HepG2 (cell line): ENCODE measurements around the gene CLDN14. TPM values are rescaled to one million over a fixed set of nuclear protein-coding genes. Genes with fewer than 3 reads are reported as not detected.

Experiments used
- ATAC-seq: fragments of 200-7000 bp; cut with Tn5 transposase; 3 replicates; pipeline ENCODE4 v1.9.1; 2020; ENCODE audit warnings: mild to moderate bottlenecking, moderate library complexity
- BruUV-seq: library from RNA; stranded (reverse); fragments of 400-500 nt; replicated peaks from 2 replicates; lab custom pipeline; 2021; lab: Mats Ljungman, UMichigan
- CTCF ChIA-PET: fragments of 300-600 bp; formaldehyde crosslinking; extraction: SDS; loops from one replicate; lab custom pipeline; 2021; ENCODE audit warnings: low total read pairs, inconsistent platforms, low intra/inter-chr PET ratio; lab: Yijun Ruan, JAX
- POLR2A ChIA-PET: fragments of 350-600 bp; sonication (Branson Sonifier 250); formaldehyde crosslinking; loops from one replicate; lab custom pipeline; 2020; ENCODE audit warnings: antibody characterized with exemption, inconsistent platforms; lab: Yijun Ruan, JAX
- DNase-seq: peaks from one replicate; pipeline ENCODE4 v3.0.0-alpha.2; 2015; ENCODE audit warnings: low spot score
- FAIRE-seq: peaks from 3 replicates; lab custom pipeline; 2011; peaks lifted over from hg19 to GRCh38; lab: Jason Lieb, UNC
- H2AFZ ChIP-seq: one replicate; pipeline ENCODE4 v1.6.1; 2011; ENCODE audit warnings: low read length, inconsistent platforms
- H3K27ac ChIP-seq: fragments of 300-600 bp; 3 replicates; pipeline ENCODE4 v1.8.0; 2011; ENCODE audit warnings: mixed run types, mild to moderate bottlenecking, mixed read lengths, low read length, inconsistent platforms; ENCODE audit not compliant: insufficient read depth; ENCODE audit errors: extremely low read length
- H3K27me3 ChIP-seq, 2 experiments: fragments of 200-600 bp in 1 of 2; 2 replicates in 1 of 2; 3 replicates in 1 of 2; pipeline versions ENCODE4 v1.6.0 to v1.8.0; 2011; ENCODE audit warnings: low read length in 2 of 2, mild to moderate bottlenecking in 2 of 2, moderate library complexity in 2 of 2, inconsistent platforms in 1 of 2; ENCODE audit not compliant: insufficient read depth in 2 of 2, control insufficient read depth in 1 of 2
- H3K36me3 ChIP-seq, 2 experiments: fragments of 200-600 bp in 1 of 2; replicated peaks in 1 of 2; 2 replicates in 1 of 2; 3 replicates in 1 of 2; pipeline versions ENCODE4 v1.5.1 to v1.8.0; 2011; ENCODE audit warnings: low read length in 2 of 2, inconsistent platforms in 1 of 2; ENCODE audit not compliant: insufficient read depth in 2 of 2, control insufficient read depth in 1 of 2
- H3K4me1 ChIP-seq: 2 replicates; pipeline ENCODE4 v1.5.1; 2012; ENCODE audit warnings: low read length, inconsistent platforms; ENCODE audit not compliant: insufficient read depth
- H3K4me2 ChIP-seq: 2 replicates; pipeline ENCODE4 v1.6.0; 2011; ENCODE audit warnings: low read depth, low read length, inconsistent platforms
- H3K4me3 ChIP-seq, 3 experiments: fragments of 200-600 bp in 1 of 3; sonication (generic), shearing (Covaris generic) in 1 of 3; replicated peaks in 1 of 3; 2 replicates each; pipeline ENCODE4 v1.5.1; 2011 to 2016; ENCODE audit warnings: low read length in 3 of 3, inconsistent platforms in 2 of 3, low read depth in 2 of 3, mild to moderate bottlenecking in 2 of 3, control low read depth in 1 of 3, mixed read lengths in 1 of 3; ENCODE audit not compliant: insufficient read depth in 1 of 3
- H3K79me2 ChIP-seq: one replicate; pipeline ENCODE4 v1.6.1; 2011; ENCODE audit warnings: low read length, inconsistent platforms; ENCODE audit not compliant: insufficient read depth
- H3K9ac ChIP-seq: 2 replicates; pipeline ENCODE4 v1.6.0; 2011; ENCODE audit warnings: mild to moderate bottlenecking, low read depth, low read length, inconsistent platforms; ENCODE audit not compliant: insufficient read depth
- H3K9me3 ChIP-seq: 2 replicates; pipeline ENCODE4 v1.5.1; 2012; ENCODE audit warnings: mild to moderate bottlenecking, low read length
- H4K20me1 ChIP-seq: 2 replicates; pipeline ENCODE4 v1.6.0; 2011; ENCODE audit warnings: inconsistent platforms, mild to moderate bottlenecking, low read length, moderate library complexity; ENCODE audit not compliant: insufficient read depth
- GABPA ChIP-seq, 2 experiments: IDR thresholded peaks; 2 replicates each; pipeline ENCODE4 v1.6.1; 2011 to 2016; ENCODE audit warnings: low read depth in 2 of 2, low read length in 1 of 2, missing biosample characterization in 1 of 2, missing genetic modification characterization in 1 of 2
- LCORL ChIP-seq, 2 experiments: fragments of 450-650 bp in 1 of 2; sonication (generic) in 1 of 2; formaldehyde crosslinking in 1 of 2; IDR thresholded peaks; 2 replicates each; pipeline versions ENCODE4 v1.5.0 to v1.6.1; 2017 to 2020; ENCODE audit warnings: antibody characterized with exemption in 1 of 2, missing genetic modification reagents in 1 of 2
- ZFX ChIP-seq: sonication (generic); formaldehyde crosslinking; IDR thresholded peaks from 2 replicates; pipeline ENCODE4 v1.4.0; 2020; ENCODE audit warnings: mild to moderate bottlenecking, low read depth, missing genetic modification reagents, moderate library complexity
- ZNF468 ChIP-seq: sonication (generic); formaldehyde crosslinking; IDR thresholded peaks from 2 replicates; pipeline ENCODE4 v1.8.0; 2022; ENCODE audit warnings: mild to moderate bottlenecking, moderate library complexity, missing genetic modification reagents
- ZNF878 ChIP-seq: sonication (generic); formaldehyde crosslinking; IDR thresholded peaks from 2 replicates; pipeline ENCODE4 v1.8.1; 2023; ENCODE audit warnings: mild to moderate bottlenecking, missing genetic modification reagents, moderate library complexity
- WGBS: methylation state at CpG from one replicate; pipeline ENCODE4 v1.1.6; 2017; ENCODE audit warnings: low lambda C conversion rate; 5-methylcytosine and 5-hydroxymethylcytosine counted together
- in situ Hi-C: cut with HindIII; loops from 2 replicates; pipeline ENCODE4 v1.10.0; 2017; ENCODE audit warnings: low pct_unique_long_range_greater_than_20kb; ENCODE audit not compliant: extremely low pct_ligation_motif_present
- intact Hi-C: fragments of 100-400 bp; cut with micrococcal nuclease; formaldehyde crosslinking; loops from one replicate; pipeline ENCODE4 v1.10.0; 2022; ENCODE audit not compliant: unreplicated experiment
- polyA plus RNA-seq, 8 experiments: library from polyadenylated mRNA; depleted of rRNA in 3 of 8; stranded (reverse) in 7 of 8; unstranded in 1 of 8; fragments of >200 nt; fragmentation: Illumina TruSeq in 4 of 8; extraction: Trizol in 4 of 8; gene quantifications; 2 replicates each; pipeline versions ENCODE4 v1.2.1 to v1.2.3, GENCODE V29; 2011 to 2016; ENCODE audit warnings: low read depth in 4 of 8, missing spikeins in 1 of 8, mixed read lengths in 1 of 8; ENCODE audit not compliant: insufficient read depth in 1 of 8
- total RNA-seq, 5 experiments: library from RNA; depleted of rRNA; stranded (reverse); fragments of >200 nt; fragmentation: Illumina TruSeq; extraction: Trizol; gene quantifications; 2 replicates each; pipeline ENCODE4 v1.2.3, GENCODE V29; 2016; ENCODE audit warnings: low read depth in 1 of 5
- TF ChIP-seq, protein P1 (sequence below): sonication (generic); formaldehyde crosslinking; conservative IDR thresholded peaks from 2 replicates; pipeline ENCODE4 v1.8.0; 2022; ENCODE audit warnings: low read depth, missing genetic modification reagents

Gene CLDN14
- total and polyA plus RNA-seq, 2 of the 13 experiments (the other 11 are each of a cell fraction or from before 2014, with no cell fraction given): 1.1 to 1.4 TPM

DNA sequence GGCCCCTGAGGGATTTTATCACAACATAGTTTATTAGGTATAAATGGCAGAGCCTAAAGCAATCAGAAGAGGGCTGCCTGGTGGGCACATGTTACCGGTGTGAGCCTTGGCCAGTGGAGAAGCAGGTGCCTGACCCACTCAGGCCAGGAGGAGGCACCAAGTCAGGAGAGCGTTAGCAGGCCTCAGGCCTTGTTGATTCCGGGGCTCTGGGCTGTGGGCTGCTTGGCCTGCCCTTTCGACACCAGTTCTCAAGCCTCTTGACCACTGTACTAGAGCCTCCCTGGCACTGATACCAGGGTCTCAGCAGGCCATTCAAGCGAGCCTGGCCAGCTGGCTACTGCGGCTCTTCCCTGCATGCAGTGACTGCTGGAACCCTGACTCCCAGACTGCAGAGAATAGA lies 20.8 kb downstream of the CLDN14 start:
- H3K79me2 ChIP-seq: no peaks in the 10 kb centered on the region
- no peak overlapping the region for H3K4me3 ChIP-seq
- H4K20me1 ChIP-seq: no peaks in the 10 kb centered on the region
- H3K36me3 ChIP-seq: no peaks in the 10 kb centered on the region
- peaks cover 5% of the 10 kb centered on the region for H3K4me1 ChIP-seq
- intact Hi-C loops: no loop called here
- no peak for FAIRE-seq
- TF ChIP-seq ZFX (CRISPR knock-in tag) (peak; percentile 15; the same call in 1 of the 2 replicates), ZNF878 (CRISPR knock-in tag) (no peak)
- TF ChIP-seq, protein P1, sequence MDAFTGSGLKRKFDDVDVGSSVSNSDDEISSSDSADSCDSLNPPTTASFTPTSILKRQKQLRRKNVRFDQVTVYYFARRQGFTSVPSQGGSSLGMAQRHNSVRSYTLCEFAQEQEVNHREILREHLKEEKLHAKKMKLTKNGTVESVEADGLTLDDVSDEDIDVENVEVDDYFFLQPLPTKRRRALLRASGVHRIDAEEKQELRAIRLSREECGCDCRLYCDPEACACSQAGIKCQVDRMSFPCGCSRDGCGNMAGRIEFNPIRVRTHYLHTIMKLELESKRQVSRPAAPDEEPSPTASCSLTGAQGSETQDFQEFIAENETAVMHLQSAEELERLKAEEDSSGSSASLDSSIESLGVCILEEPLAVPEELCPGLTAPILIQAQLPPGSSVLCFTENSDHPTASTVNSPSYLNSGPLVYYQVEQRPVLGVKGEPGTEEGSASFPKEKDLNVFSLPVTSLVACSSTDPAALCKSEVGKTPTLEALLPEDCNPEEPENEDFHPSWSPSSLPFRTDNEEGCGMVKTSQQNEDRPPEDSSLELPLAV (CRISPR knock-in tag): no peak
- H3K27me3 ChIP-seq: peaks cover 0 to 5% of the 10 kb centered on the region in 2 experiments; a peak in 1 of 5 replicates
- BruUV-seq: no TSS peak
- in situ Hi-C loops: no loop called here
- no peak overlapping the region for H2AFZ ChIP-seq
- no peak for DNase-seq
- H3K27ac ChIP-seq: no peak overlapping the region
- no peaks in the 10 kb centered on the region for H3K9me3 ChIP-seq
- ChIA-PET CTCF (no interaction called here), POLR2A (no interaction called here)
- WGBS: 60% methylated on average over 1 of the region's 6 CpGs
- no peak overlapping the region for H3K9ac ChIP-seq
- peak; percentile 62 for ATAC-seq
- H3K4me2 ChIP-seq: no peak overlapping the region

DNA sequence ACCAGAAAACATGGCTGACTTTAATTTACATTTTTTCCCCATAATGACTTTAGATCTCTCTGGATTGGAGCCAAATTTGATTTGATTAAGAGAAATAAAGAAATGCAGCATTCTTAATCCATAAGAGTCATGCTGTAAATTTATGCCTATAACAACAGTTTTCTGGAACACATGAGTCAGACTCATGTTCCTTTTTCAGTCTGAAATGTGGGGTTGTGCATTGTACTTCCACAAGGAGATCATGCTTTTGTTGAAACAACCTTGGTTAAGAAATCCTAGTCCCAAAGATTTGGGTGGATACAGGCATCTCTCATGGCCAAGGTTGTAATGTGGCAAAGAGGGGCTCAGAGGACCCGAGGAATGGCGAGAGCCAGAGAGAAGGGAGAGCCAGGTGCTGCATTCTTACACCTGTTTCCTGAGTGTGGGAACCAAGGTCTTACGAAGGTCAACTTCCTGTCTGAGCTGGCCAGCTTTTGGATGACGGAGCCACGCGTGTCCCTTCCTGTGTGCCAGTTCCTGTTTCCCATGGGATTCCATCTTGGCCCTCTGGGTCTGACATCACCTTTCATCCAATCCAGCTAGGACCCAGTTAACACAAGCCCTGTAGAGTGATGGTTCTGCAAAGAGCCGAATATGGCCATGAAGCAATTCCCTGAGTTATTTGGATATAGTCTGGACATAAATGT lies 23.1 kb downstream of the CLDN14 start:
- CTCF ChIA-PET: no interaction called here
- POLR2A ChIA-PET: no interaction called here
- in situ Hi-C loops (no loop called here), intact Hi-C loops (no loop called here)
- DNase-seq (no peak), ATAC-seq (no peak), FAIRE-seq (no peak)
- H3K4me3 ChIP-seq: no peak overlapping the region
- H3K27ac ChIP-seq: no peak overlapping the region
- H2AFZ ChIP-seq: no peak overlapping the region
- WGBS: 73% methylated on average over 6 of the region's 7 CpGs
- no TSS peak for BruUV-seq
- no peak overlapping the region for H3K4me2 ChIP-seq
- peaks cover 0 to 5% of the 10 kb centered on the region in 2 experiments; a peak in 1 of 5 replicates for H3K27me3 ChIP-seq
- peaks cover 14% of the 10 kb centered on the region for H3K4me1 ChIP-seq
- no peaks in the 10 kb centered on the region for H3K36me3 ChIP-seq
- no peaks in the 10 kb centered on the region for H3K9me3 ChIP-seq
- TF ChIP-seq GABPA (IDR thresholded peaks at IDR 0.05; ENCODE audit: low read depth, low read length) (peak; percentile 25; the same call in 1 of the 2 replicates), GABPA (CRISPR knock-in tag; IDR thresholded peaks at IDR 0.05; ENCODE audit: low read depth) (no peak), ZNF468 (CRISPR knock-in tag) (no peak), LCORL (IDR thresholded peaks at IDR 0.05) (no peak), LCORL (CRISPR knock-in tag; IDR thresholded peaks at IDR 0.05) (no peak)
- H3K9ac ChIP-seq: no peak overlapping the region
- H4K20me1 ChIP-seq: no peaks in the 10 kb centered on the region
- no peaks in the 10 kb centered on the region for H3K79me2 ChIP-seq
